PFSK-1 (cell line): Measurements from ENCODE around the gene ATF1.

ENCODE experiments used
- POLR2AphosphoS5 ChIP-seq: IDR thresholded peaks from 2 replicates; pipeline ENCODE4 v1.6.1; 2012; ENCODE audit warnings: low read depth, mild to moderate bottlenecking, control low read depth, low read length, moderate library complexity
- REST ChIP-seq, 2 experiments: IDR thresholded peaks; 2 replicates each; pipeline versions ENCODE4 v1.6.1 to v1.8.0; 2011 to 2012; ENCODE audit warnings: low read depth in 2 of 2, low read length in 2 of 2, control low read depth in 1 of 2, inconsistent platforms in 1 of 2, mild to moderate bottlenecking in 1 of 2, moderate library complexity in 1 of 2; ENCODE audit not compliant: insufficient read depth in 1 of 2
- SIN3A ChIP-seq: IDR thresholded peaks from 2 replicates; pipeline ENCODE4 v1.6.1; 2012; ENCODE audit warnings: mild to moderate bottlenecking, low read length, moderate library complexity, borderline replicate concordance; ENCODE audit not compliant: insufficient read depth
- TAF1 ChIP-seq: IDR thresholded peaks from 2 replicates; pipeline ENCODE4 v1.6.1; 2012; ENCODE audit warnings: low read length, control low read depth, borderline replicate concordance; ENCODE audit not compliant: insufficient read depth

GRCh38 chr12:50772470-50772869 lies 8.6 kb downstream of the ATF1 start:
- TF ChIP-seq POLR2AphosphoS5 (no peak), REST (IDR thresholded peaks at IDR 0.05; ENCODE audit: insufficient read depth in 1 of 2, low read depth in 2 of 2, low read length in 2 of 2) (no peak), TAF1 (no peak), SIN3A (no peak)
